H9 (cell line): ENCODE measurements around the gene MCF2L. TPM values are rescaled to one million over a fixed set of nuclear protein-coding genes. Genes with fewer than 3 reads are reported as not detected.

Experiments
- DNase-seq: peaks from one replicate; pipeline ENCODE4 v3.0.0-alpha.2; 2017
- H2AFZ ChIP-seq: one replicate; pipeline ENCODE4 v1.6.1; 2013; ENCODE audit warnings: mild to moderate bottlenecking, low read length, control low read depth, moderate library complexity
- H2AK5ac ChIP-seq: 2 replicates; pipeline ENCODE4 v1.6.1; 2013; ENCODE audit warnings: low read length, control low read depth, mixed read lengths; ENCODE audit not compliant: insufficient read length
- H2BK120ac ChIP-seq: one replicate; pipeline ENCODE4 v1.6.1; 2013; ENCODE audit warnings: low read depth, mild to moderate bottlenecking, low read length, control low read depth, inconsistent platforms; ENCODE audit not compliant: poor library complexity, severe bottlenecking
- H2BK12ac ChIP-seq: 2 replicates; pipeline ENCODE4 v1.6.1; 2013; ENCODE audit warnings: low read length, control low read depth, mixed read lengths, low read depth; ENCODE audit not compliant: insufficient read length
- H2BK15ac ChIP-seq: 2 replicates; pipeline ENCODE4 v1.6.1; 2013; ENCODE audit warnings: low read depth, low read length, control low read depth
- H2BK20ac ChIP-seq: one replicate; pipeline ENCODE4 v1.6.1; 2013; ENCODE audit warnings: low read depth, mild to moderate bottlenecking, low read length, control low read depth, inconsistent platforms; ENCODE audit not compliant: poor library complexity, severe bottlenecking
- H2BK5ac ChIP-seq: 2 replicates; pipeline ENCODE4 v1.6.1; 2013; ENCODE audit warnings: low read length, control low read depth, mixed read lengths; ENCODE audit not compliant: insufficient read length
- H3K14ac ChIP-seq: 2 replicates; pipeline ENCODE4 v1.6.1; 2013; ENCODE audit warnings: low read length, control low read depth; ENCODE audit not compliant: insufficient read depth
- H3K18ac ChIP-seq: 2 replicates; pipeline ENCODE4 v1.6.1; 2013; ENCODE audit warnings: low read depth, mild to moderate bottlenecking, mixed read lengths, low read length, control low read depth; ENCODE audit not compliant: insufficient read length
- H3K23ac ChIP-seq: 2 replicates; pipeline ENCODE4 v1.6.1; 2013; ENCODE audit warnings: low read length, control low read depth, mixed read lengths, low read depth; ENCODE audit not compliant: insufficient read length
- H3K23me2 ChIP-seq: 2 replicates; pipeline ENCODE4 v1.6.1; 2013; ENCODE audit warnings: low read depth, mild to moderate bottlenecking, mixed read lengths, low read length, control low read depth; ENCODE audit not compliant: insufficient read length, poor library complexity, severe bottlenecking
- H3K27ac ChIP-seq: 2 replicates; pipeline ENCODE4 v1.5.1; 2013; ENCODE audit warnings: low read length, control low read depth, mixed read lengths, low read depth; ENCODE audit not compliant: insufficient read length
- H3K27me3 ChIP-seq: 2 replicates; pipeline ENCODE4 v1.6.1; 2013; ENCODE audit warnings: low read length, control low read depth, inconsistent platforms; ENCODE audit not compliant: insufficient read depth
- H3K4ac ChIP-seq: 2 replicates; pipeline ENCODE4 v1.6.1; 2013; ENCODE audit warnings: low read depth, mild to moderate bottlenecking, control low read depth, inconsistent platforms, low read length, moderate library complexity
- H3K4me1 ChIP-seq: 2 replicates; pipeline ENCODE4 v1.6.1; 2013; ENCODE audit warnings: low read length, control low read depth, inconsistent platforms; ENCODE audit not compliant: insufficient read depth
- H3K4me2 ChIP-seq: 2 replicates; pipeline ENCODE4 v1.6.1; 2013; ENCODE audit warnings: low read length, control low read depth, mixed read lengths; ENCODE audit not compliant: insufficient read length, insufficient read depth
- H3K56ac ChIP-seq: 2 replicates; pipeline ENCODE4 v1.6.1; 2013; ENCODE audit warnings: low read depth, mild to moderate bottlenecking, mixed read lengths, low read length, control low read depth; ENCODE audit not compliant: insufficient read length
- H3K79me1 ChIP-seq: 2 replicates; pipeline ENCODE4 v1.6.1; 2013; ENCODE audit warnings: low read depth, mild to moderate bottlenecking, moderate library complexity, low read length, control low read depth, inconsistent platforms; ENCODE audit not compliant: insufficient read depth, poor library complexity, severe bottlenecking
- H3K79me2 ChIP-seq: 2 replicates; pipeline ENCODE4 v1.6.1; 2013; ENCODE audit warnings: low read length, control low read depth, inconsistent platforms; ENCODE audit not compliant: insufficient read depth
- H3K9ac ChIP-seq: 2 replicates; pipeline ENCODE4 v1.6.1; 2013; ENCODE audit warnings: low read length, control low read depth, mixed read lengths; ENCODE audit not compliant: insufficient read length; ENCODE audit errors: extremely low read depth
- H3K9me3 ChIP-seq: one replicate; pipeline ENCODE4 v1.6.1; 2013; ENCODE audit warnings: low read depth, low read length, inconsistent platforms; ENCODE audit not compliant: control insufficient read depth
- H3T11ph ChIP-seq: one replicate; pipeline ENCODE4 v1.6.1; 2013; ENCODE audit warnings: mild to moderate bottlenecking, low read length, control low read depth, inconsistent platforms
- H4K20me1 ChIP-seq: one replicate; pipeline ENCODE4 v1.6.1; 2013; ENCODE audit not compliant: control insufficient read depth, insufficient read length, insufficient read depth
- H4K5ac ChIP-seq: 2 replicates; pipeline ENCODE4 v1.6.1; 2013; ENCODE audit warnings: low read depth, mild to moderate bottlenecking, mixed read lengths, low read length, control low read depth; ENCODE audit not compliant: insufficient read length
- H4K8ac ChIP-seq: replicated peaks from 2 replicates; pipeline ENCODE4 v1.6.1; 2013; ENCODE audit warnings: low read length, control low read depth, mixed read lengths, low read depth; ENCODE audit not compliant: insufficient read length
- H4K91ac ChIP-seq: 2 replicates; pipeline ENCODE4 v1.6.1; 2013; ENCODE audit warnings: low read depth, mild to moderate bottlenecking, moderate library complexity, mixed read lengths, low read length, control low read depth; ENCODE audit not compliant: insufficient read length
- H3K27ac Mint-ChIP-seq, 3 experiments: 2 replicates in 2 of 3; 3 replicates in 1 of 3; pipeline ENCODE4 v1.8.0; 2020 to 2021; ENCODE audit warnings: mixed read lengths in 3 of 3, mild to moderate bottlenecking in 1 of 3, moderate library complexity in 1 of 3
- H3K27me3 Mint-ChIP-seq: 2 replicates; pipeline ENCODE4 v1.8.0; 2021; ENCODE audit warnings: low read depth, mild to moderate bottlenecking, moderate library complexity, mixed read lengths
- H3K36me3 Mint-ChIP-seq, 3 experiments: 2 replicates in 2 of 3; 3 replicates in 1 of 3; pipeline ENCODE4 v1.8.0; 2020 to 2021; ENCODE audit warnings: low read depth in 3 of 3, mixed read lengths in 3 of 3; ENCODE audit not compliant: insufficient read depth in 1 of 3
- H3K4me1 Mint-ChIP-seq, 2 experiments: 2 replicates each; pipeline ENCODE4 v1.8.0; 2020; ENCODE audit warnings: mixed read lengths in 2 of 2
- H3K4me3 Mint-ChIP-seq, 2 experiments: 2 replicates in 1 of 2; 3 replicates in 1 of 2; pipeline ENCODE4 v1.8.0; 2020 to 2021; ENCODE audit warnings: mild to moderate bottlenecking in 2 of 2, mixed read lengths in 2 of 2, moderate library complexity in 1 of 2
- H3K9me3 Mint-ChIP-seq, 2 experiments: 2 replicates in 1 of 2; 3 replicates in 1 of 2; pipeline ENCODE4 v1.8.0; 2020; ENCODE audit warnings: mild to moderate bottlenecking in 2 of 2, mixed read lengths in 2 of 2, moderate library complexity in 1 of 2
- CTCF ChIP-seq: fragments of 200-600 bp; sonication (generic); conservative IDR thresholded peaks from 3 replicates; pipeline ENCODE4 v1.8.0; 2021; ENCODE audit warnings: antibody characterized with exemption, mild to moderate bottlenecking
- WGBS: extraction: QIAGEN DNeasy Blood & Tissue Kit; methylation state at CpG from one replicate; pipeline ENCODE4 v1.1.7; 2013; ENCODE audit warnings: missing lambda C conversion rate, low lambda C conversion rate, mixed read lengths; ENCODE audit not compliant: insufficient read length; ENCODE audit errors: extremely low coverage; 5-methylcytosine and 5-hydroxymethylcytosine counted together
- total RNA-seq: library from RNA; stranded (reverse); gene quantifications from 2 replicates; pipeline ENCODE4 v1.2.1, GENCODE V29; 2021

The MCF2L gene
- total RNA-seq, 1 experiment from 2014 or later: 18.5 TPM

- H3K27me3 Mint-ChIP-seq: no peaks in the 10 kb centered on the region; the same call in none of the 2 replicates
- DNase-seq: no peak
- no peaks in the 10 kb centered on the region for H3K23me2 ChIP-seq
- H3K27ac Mint-ChIP-seq: no peak overlapping the region
- H4K20me1 ChIP-seq: no peaks in the 10 kb centered on the region
- no peak overlapping the region for H3K9ac ChIP-seq
- H3K9me3 ChIP-seq: no peaks in the 10 kb centered on the region
- H3K14ac ChIP-seq: no peak overlapping the region
- no peak overlapping the region for H3K4ac ChIP-seq
- no peak overlapping the region for H3K23ac ChIP-seq
- H2BK15ac ChIP-seq: no peak overlapping the region
- H2BK12ac ChIP-seq: no peak overlapping the region
- no peak overlapping the region for H3K4me3 Mint-ChIP-seq
- H2AFZ ChIP-seq: no peak overlapping the region
- no peak overlapping the region for H3K56ac ChIP-seq
- no peak overlapping the region for H4K8ac ChIP-seq
- H3K4me1 ChIP-seq: no peaks in the 10 kb centered on the region
- no peak overlapping the region for H4K5ac ChIP-seq
- H3K27ac ChIP-seq: no peak overlapping the region
- H3K79me2 ChIP-seq: no peaks in the 10 kb centered on the region
- peaks cover 5 to 9% of the 10 kb centered on the region in 2 experiments; a peak in 4 of 5 replicates for H3K9me3 Mint-ChIP-seq
- H3K18ac ChIP-seq: no peak overlapping the region
- no CpG with 5 or more reads among the region's 8 CpGs for WGBS
- H2BK120ac ChIP-seq: no peak overlapping the region
- no peaks in the 10 kb centered on the region for H3K79me1 ChIP-seq
- H3T11ph ChIP-seq: no peak overlapping the region
- no peak overlapping the region for H2BK5ac ChIP-seq
- H2BK20ac ChIP-seq: no peak overlapping the region
- peaks cover 1 to 2% of the 10 kb centered on the region in 2 experiments; a peak in 2 of 4 replicates for H3K4me1 Mint-ChIP-seq
- H3K36me3 Mint-ChIP-seq: peaks cover 0 to 3% (median 2%) of the 10 kb centered on the region in 3 experiments; a peak in 4 of 7 replicates
- H4K91ac ChIP-seq: no peak overlapping the region
- no peak overlapping the region for H2AK5ac ChIP-seq
- TF ChIP-seq CTCF: no peak
- no peaks in the 10 kb centered on the region for H3K27me3 ChIP-seq
- H3K4me2 ChIP-seq: no peak overlapping the region
Measured at GRCh38 chr13:113040031-113040430, 71.0 kb downstream of the MCF2L start.
